Naive thymus-derived CD8-positive, alpha-beta T cell (primary cell): ENCODE data around the gene CXorf51A. TPM values are rescaled to one million over a fixed set of nuclear protein-coding genes. Genes with fewer than 3 reads are reported as not detected.
"Not testable (repeated sequence)": the region's sequence is repeated elsewhere in the genome, so short reads cannot be mapped to it uniquely, and the experiment has no call there.

ENCODE experiments used
- ATAC-seq, 2 donors: fragments of 150-1000 bp; cut with Tn5 transposase in 1 of 2; sonication (Bioruptor Pico), chemical (Tn5 transposase) in 1 of 2; 1 replicate in 1 of 2; 2 replicates in 1 of 2; pipeline ENCODE4 v1.10.0; 2021; ENCODE audit warnings: mild to moderate bottlenecking in 2 of 2, moderate library complexity in 2 of 2
- POLR2A ChIA-PET: fragments of 350-600 bp; sonication (Branson Sonifier 250); formaldehyde crosslinking; loops from one replicate; lab custom pipeline; 2021; ENCODE audit warnings: antibody characterized with exemption; lab: Charles Lee
- DNase-seq, 10 donors: peaks; one replicate each; pipeline versions ENCODE4 v3.0.0 to v3.0.0-alpha.2; 2020 to 2022
- H3K27ac Mint-ChIP-seq, 10 donors: one replicate each; pipeline ENCODE4 v1.8.0; 2020 to 2022; ENCODE audit warnings: mild to moderate bottlenecking in 10 of 10, mixed read lengths in 10 of 10, moderate library complexity in 4 of 10, inconsistent platforms in 1 of 10
- H3K27me3 Mint-ChIP-seq, 5 donors: one replicate each; pipeline ENCODE4 v1.8.0; 2021 to 2022; ENCODE audit warnings: mixed read lengths in 5 of 5
- H3K36me3 Mint-ChIP-seq, 3 donors: one replicate each; pipeline ENCODE4 v1.8.0; 2020 to 2022; ENCODE audit warnings: mixed read lengths in 3 of 3, mild to moderate bottlenecking in 2 of 3, inconsistent platforms in 1 of 3
- H3K4me1 Mint-ChIP-seq, 4 donors: one replicate each; pipeline ENCODE4 v1.8.0; 2021 to 2022; ENCODE audit warnings: mixed read lengths in 4 of 4
- H3K4me3 Mint-ChIP-seq, 10 donors: one replicate each; pipeline ENCODE4 v1.8.0; 2020 to 2022; ENCODE audit warnings: mild to moderate bottlenecking in 10 of 10, mixed read lengths in 10 of 10, moderate library complexity in 6 of 10, inconsistent platforms in 1 of 10
- H3K9me3 Mint-ChIP-seq, 9 donors: one replicate each; pipeline ENCODE4 v1.8.0; 2020 to 2022; ENCODE audit warnings: mixed read lengths in 9 of 9, mild to moderate bottlenecking in 3 of 9, inconsistent platforms in 1 of 9, moderate library complexity in 1 of 9
- polyA plus RNA-seq, 3 donors: library from polyadenylated mRNA; unstranded; fragments of 300-500 nt; fragmentation: Illumina TruSeq; gene quantifications; one replicate each; pipeline ENCODE4 v1.2.3, GENCODE V29; 2021
- total RNA-seq, 8 experiments: library from RNA in 2 of 8; stranded (reverse) in 2 of 8; gene quantifications; one replicate each; pipeline ENCODE4 v1.2.3 and lab custom pipeline; 2021 to 2026

CXorf51A gene
- total RNA-seq (not detected), polyA plus RNA-seq (not detected), total RNA-seq (lab: John Stamatoyannopoulos, UW) (0 reads per million in 6 experiments)

DNA sequence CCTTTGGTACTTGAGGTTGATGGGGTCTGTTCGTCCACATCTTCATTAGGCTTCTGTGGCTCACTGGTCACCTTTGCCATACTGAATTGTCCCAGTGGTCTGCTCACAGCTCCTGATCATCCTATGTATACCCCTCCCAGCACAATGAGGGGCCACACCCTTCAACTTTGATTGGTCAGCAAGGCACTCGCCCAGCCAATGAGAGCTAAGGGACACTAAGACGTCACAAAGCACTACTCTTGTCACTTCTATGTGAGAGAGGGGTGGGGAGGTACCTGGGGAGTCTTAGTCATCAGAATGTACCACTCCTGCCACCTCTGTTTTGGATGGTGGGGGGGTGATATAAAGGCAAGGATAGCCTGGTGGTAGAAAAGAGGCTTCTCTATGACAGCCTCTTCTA is at the start of gene CXorf51A:
Gene CXorf51A, minus strand, starts transcription at position 101 of the 400 bp plus-strand sequence. Its CDS starts 21 bp downstream, at position 80.
- H3K27me3 Mint-ChIP-seq, H3K27ac Mint-ChIP-seq, H3K4me1 Mint-ChIP-seq, H3K9me3 Mint-ChIP-seq, DNase-seq, ATAC-seq, POLR2A ChIA-PET, H3K4me3 Mint-ChIP-seq, H3K36me3 Mint-ChIP-seq: not testable (repeated sequence)

DNA sequence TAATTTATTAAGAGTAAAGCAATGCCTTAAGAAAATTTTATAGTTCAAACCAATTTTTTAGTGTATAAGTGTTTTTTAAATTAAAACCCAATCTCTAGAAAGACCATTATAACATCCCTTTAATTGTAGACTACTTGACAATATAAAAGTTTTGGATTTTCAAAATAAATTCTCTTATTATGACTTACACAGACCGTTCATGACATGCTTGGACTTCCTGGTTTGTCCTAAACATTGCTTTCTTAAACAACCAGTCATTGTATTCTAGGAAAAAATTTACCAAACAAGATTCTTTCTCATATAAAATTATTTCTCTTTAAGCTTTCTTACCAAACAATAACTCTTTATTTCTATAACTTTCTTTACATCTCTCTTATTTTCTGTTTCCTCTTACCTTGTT is 49.0 kb upstream of the CXorf51A start:
- Mint-ChIP-seq H3K36me3 (no peaks in the 10 kb centered on the region), H3K27me3 (no peaks in the 10 kb centered on the region), H3K9me3 (peaks cover 0 to 11% (median 2%) of the 10 kb centered on the region in 9 donors), H3K4me3 (no peak overlapping the region), H3K4me1 (no peaks in the 10 kb centered on the region), H3K27ac (no peak overlapping the region)
- no peak for ATAC-seq
- no peak for DNase-seq
- POLR2A ChIA-PET, result no interaction called here

DNA sequence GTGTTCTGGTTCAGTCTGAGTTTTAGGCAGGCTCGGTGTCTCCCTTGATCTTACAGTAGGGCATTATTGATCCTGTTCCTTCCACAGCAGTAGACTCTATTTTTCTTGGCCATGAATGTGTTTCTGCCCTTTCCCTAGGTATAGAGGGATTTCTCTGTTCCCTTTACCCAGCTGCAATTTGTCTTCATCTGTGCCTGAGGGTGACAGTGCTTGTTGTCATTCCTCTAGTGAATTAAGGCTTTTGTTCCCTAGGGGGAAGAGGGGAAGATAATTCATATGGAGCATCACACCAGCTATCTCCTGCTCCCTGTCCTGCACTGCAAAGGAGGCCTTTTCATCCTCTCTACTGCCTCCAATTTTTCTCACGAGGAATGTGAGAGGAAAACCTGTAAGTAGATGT is 39.7 kb upstream of the CXorf51A start:
- Mint-ChIP-seq H3K4me1 (no peaks in the 10 kb centered on the region), H3K9me3 (peaks cover 0 to 5% (median 0%) of the 10 kb centered on the region in 9 donors), H3K4me3 (no peak overlapping the region), H3K27me3 (no peaks in the 10 kb centered on the region), H3K27ac (no peak overlapping the region), H3K36me3 (no peaks in the 10 kb centered on the region)
- DNase-seq (no peak), ATAC-seq (no peak)
- POLR2A ChIA-PET, result no interaction called here

DNA sequence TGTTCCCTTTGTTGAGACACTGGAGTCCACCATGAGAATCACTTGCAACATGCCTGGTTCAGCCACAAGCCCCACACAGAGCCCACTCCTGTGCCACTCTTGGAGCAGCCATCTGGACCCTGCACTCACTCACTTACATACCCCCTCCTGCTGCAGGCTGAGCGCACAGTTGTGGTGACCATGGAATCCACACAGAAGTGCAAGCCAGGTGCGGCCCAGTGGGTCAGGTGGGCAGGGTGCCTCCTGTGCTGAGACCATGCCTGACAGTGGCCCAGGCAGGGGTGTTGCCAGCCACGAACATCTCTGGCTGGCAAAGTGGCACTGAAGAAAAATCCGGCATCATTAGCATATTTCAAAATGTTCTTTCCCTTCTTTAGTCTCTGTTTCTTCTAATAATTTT is 17.4 kb upstream of the CXorf51A start:
- POLR2A ChIA-PET, result no interaction called here
- H3K27me3 Mint-ChIP-seq, result no peaks in the 10 kb centered on the region
- DNase-seq (no peak), ATAC-seq (no peak)
- H3K9me3 Mint-ChIP-seq, result peaks cover 0 to 4% (median 0%) of the 10 kb centered on the region in 9 donors
- H3K4me1 Mint-ChIP-seq, result no peaks in the 10 kb centered on the region
- H3K27ac Mint-ChIP-seq, result no peak overlapping the region
- no peak overlapping the region for H3K4me3 Mint-ChIP-seq
- H3K36me3 Mint-ChIP-seq, result no peaks in the 10 kb centered on the region

DNA sequence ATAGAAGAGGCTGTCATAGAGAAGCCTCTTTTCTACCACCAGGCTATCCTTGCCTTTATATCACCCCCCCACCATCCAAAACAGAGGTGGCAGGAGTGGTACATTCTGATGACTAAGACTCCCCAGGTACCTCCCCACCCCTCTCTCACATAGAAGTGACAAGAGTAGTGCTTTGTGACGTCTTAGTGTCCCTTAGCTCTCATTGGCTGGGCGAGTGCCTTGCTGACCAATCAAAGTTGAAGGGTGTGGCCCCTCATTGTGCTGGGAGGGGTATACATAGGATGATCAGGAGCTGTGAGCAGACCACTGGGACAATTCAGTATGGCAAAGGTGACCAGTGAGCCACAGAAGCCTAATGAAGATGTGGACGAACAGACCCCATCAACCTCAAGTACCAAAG is 5.1 kb downstream of the CXorf51A start, which contains the start of gene CXorf51B:
Gene CXorf51B, plus strand, starts transcription at position 301 of the 400 bp plus-strand sequence. Its CDS starts 21 bp downstream, at position 322.
- not testable (repeated sequence) for H3K4me1 Mint-ChIP-seq

More for the DNA sequence above, 5.1 kb downstream of the CXorf51A start, which contains the start of gene CXorf51B:
- DNase-seq, H3K27ac Mint-ChIP-seq, H3K9me3 Mint-ChIP-seq, POLR2A ChIA-PET, ATAC-seq, H3K36me3 Mint-ChIP-seq, H3K27me3 Mint-ChIP-seq, H3K4me3 Mint-ChIP-seq: not testable (repeated sequence)

Other genes with a start within 250 kb of the CXorf51A start
- not detected for gene CXorf51B, start 5.0 kb downstream of the CXorf51A start, total RNA-seq
- gene CXorf51B, start 5.0 kb downstream of the CXorf51A start, polyA plus RNA-seq, result not detected